Mesenchymal stem cell (in vitro differentiated cells and primary cell): ENCODE data around the gene VWA3B.

Experiments used
- DNase-seq: peaks from one replicate; pipeline ENCODE4 v3.0.0-alpha.2; 2013
- H2AFZ ChIP-seq: one replicate; pipeline ENCODE4 v1.6.1; 2013; ENCODE audit warnings: low read depth, mild to moderate bottlenecking, control low read depth, inconsistent platforms, low read length, moderate library complexity
- H2AK5ac ChIP-seq: 2 replicates; pipeline ENCODE4 v1.6.1; 2013; ENCODE audit warnings: low read length, moderate library complexity, mild to moderate bottlenecking, inconsistent platforms; ENCODE audit not compliant: severe bottlenecking
- H2BK120ac ChIP-seq: one replicate; pipeline ENCODE4 v1.6.1; 2013; ENCODE audit warnings: low read depth, mild to moderate bottlenecking, inconsistent platforms, low read length, moderate library complexity
- H2BK12ac ChIP-seq, 2 experiments: one replicate each; pipeline ENCODE4 v1.6.1; 2013; ENCODE audit warnings: inconsistent platforms in 2 of 2, low read length in 2 of 2, mild to moderate bottlenecking in 2 of 2, moderate library complexity in 2 of 2, control low read depth in 1 of 2
- H2BK15ac ChIP-seq: one replicate; pipeline ENCODE4 v1.6.1; 2013; ENCODE audit warnings: mild to moderate bottlenecking, low read depth, inconsistent platforms; ENCODE audit not compliant: poor library complexity, severe bottlenecking
- H2BK5ac ChIP-seq: 2 replicates; pipeline ENCODE4 v1.6.1; 2013; ENCODE audit warnings: low read depth, mild to moderate bottlenecking, low read length, control low read depth, inconsistent platforms; ENCODE audit not compliant: poor library complexity, severe bottlenecking
- H3K14ac ChIP-seq, 2 experiments: one replicate each; pipeline ENCODE4 v1.6.1; 2013; ENCODE audit warnings: inconsistent platforms in 2 of 2, low read length in 2 of 2, control low read depth in 1 of 2, mild to moderate bottlenecking in 1 of 2, moderate library complexity in 1 of 2
- H3K18ac ChIP-seq, 2 experiments: one replicate each; pipeline ENCODE4 v1.6.1; 2013; ENCODE audit warnings: inconsistent platforms in 2 of 2, low read length in 2 of 2, control low read depth in 1 of 2, low read depth in 1 of 2, mild to moderate bottlenecking in 1 of 2
- H3K23ac ChIP-seq, 2 experiments: one replicate each; pipeline ENCODE4 v1.6.1; 2013; ENCODE audit warnings: inconsistent platforms in 2 of 2, low read length in 2 of 2, mild to moderate bottlenecking in 2 of 2, moderate library complexity in 2 of 2, control low read depth in 1 of 2
- H3K27ac ChIP-seq: 2 replicates; pipeline ENCODE4 v1.5.1; 2013; ENCODE audit warnings: mild to moderate bottlenecking, moderate library complexity, low read length, control low read depth, inconsistent platforms; ENCODE audit not compliant: poor library complexity, severe bottlenecking
- H3K27me3 ChIP-seq, 2 experiments: 2 replicates each; pipeline versions ENCODE4 v1.6.1 to v1.7.0; 2013; ENCODE audit warnings: low read length in 2 of 2, mild to moderate bottlenecking in 2 of 2, moderate library complexity in 2 of 2, control low read depth in 1 of 2, inconsistent platforms in 1 of 2; ENCODE audit not compliant: control insufficient read depth in 1 of 2, insufficient read depth in 1 of 2
- H3K36me3 ChIP-seq, 2 experiments: 2 replicates each; pipeline versions ENCODE4 v1.6.1 to v1.7.0; 2013; ENCODE audit warnings: low read length in 2 of 2, control low read depth in 1 of 2, inconsistent platforms in 1 of 2, low read depth in 1 of 2, mild to moderate bottlenecking in 1 of 2; ENCODE audit not compliant: insufficient read depth in 2 of 2, control insufficient read depth in 1 of 2
- H3K4ac ChIP-seq, 2 experiments: one replicate each; pipeline ENCODE4 v1.6.1; 2013; ENCODE audit warnings: inconsistent platforms in 2 of 2, low read length in 2 of 2, mild to moderate bottlenecking in 2 of 2, moderate library complexity in 2 of 2, control low read depth in 1 of 2, low read depth in 1 of 2
- H3K4me1 ChIP-seq: 2 replicates; pipeline ENCODE4 v1.6.1; 2013; ENCODE audit warnings: low read depth, low read length, control low read depth; ENCODE audit not compliant: control insufficient read depth, insufficient read depth
- H3K4me2 ChIP-seq: 2 replicates; pipeline ENCODE4 v1.6.1; 2013; ENCODE audit warnings: low read length, mild to moderate bottlenecking, inconsistent platforms; ENCODE audit not compliant: poor library complexity, severe bottlenecking
- H3K4me3 ChIP-seq, 2 experiments: 2 replicates each; pipeline versions ENCODE4 v1.5.1 to v1.7.0; 2013; ENCODE audit warnings: low read length in 2 of 2, mild to moderate bottlenecking in 2 of 2, control low read depth in 1 of 2, low read depth in 1 of 2; ENCODE audit not compliant: insufficient read depth in 1 of 2
- H3K79me1 ChIP-seq: replicated peaks from 2 replicates; pipeline ENCODE4 v1.6.1; 2013; ENCODE audit warnings: mild to moderate bottlenecking, control low read depth, low read length, inconsistent platforms; ENCODE audit not compliant: poor library complexity, severe bottlenecking
- H3K9ac ChIP-seq: 2 replicates; pipeline ENCODE4 v1.7.0; 2013; ENCODE audit warnings: mild to moderate bottlenecking, low read length, moderate library complexity
- H3K9me3 ChIP-seq: 2 replicates; pipeline ENCODE4 v1.7.0; 2013; ENCODE audit warnings: mild to moderate bottlenecking, low read length; ENCODE audit not compliant: control insufficient read depth
- H4K8ac ChIP-seq: one replicate; pipeline ENCODE4 v1.6.1; 2013; ENCODE audit warnings: inconsistent platforms, mild to moderate bottlenecking, low read length, moderate library complexity
- H4K91ac ChIP-seq: one replicate; pipeline ENCODE4 v1.6.1; 2013; ENCODE audit warnings: mild to moderate bottlenecking, low read length, inconsistent platforms
- WGBS: methylation state at CpG from one replicate; pipeline ENCODE4 v1.1.7; 2013; ENCODE audit warnings: mixed read lengths; 5-methylcytosine and 5-hydroxymethylcytosine counted together

Gene VWA3B

GRCh38 chr2:98355881-98356280 is 268.9 kb downstream of the VWA3B start:
- Histone ChIP-seq H3K9me3 (no peaks in the 10 kb centered on the region), H3K4ac (no peak overlapping the region), H2AK5ac (no peak overlapping the region), H3K27ac (no peak overlapping the region), H2BK15ac (no peak overlapping the region), H4K91ac (no peak overlapping the region), H3K79me1 (no peaks in the 10 kb centered on the region), H3K36me3 (no peaks in the 10 kb centered on the region), H3K27me3 (peaks cover 21 to 23% of the 10 kb centered on the region in 2 experiments), H3K14ac (no peak overlapping the region), H3K23ac (no peak overlapping the region), H3K4me1 (no peaks in the 10 kb centered on the region), H3K4me3 (no peak overlapping the region), H2BK120ac (no peak overlapping the region), H3K4me2 (no peak overlapping the region), H2AFZ (no peak overlapping the region), H4K8ac (no peak overlapping the region), H3K18ac (no peak overlapping the region), H2BK5ac (no peak overlapping the region), H2BK12ac (no peak overlapping the region), H3K9ac (no peak overlapping the region)
- WGBS, result 32% methylated on average over 3 of the region's 3 CpGs
- DNase-seq, result no peak

GRCh38 chr2:98356729-98357128 is 269.8 kb downstream of the VWA3B start:
- no peak overlapping the region for H4K8ac ChIP-seq
- no peak overlapping the region for H2BK5ac ChIP-seq
- no peak overlapping the region for H3K27ac ChIP-seq
- 78% methylated on average over 2 of the region's 7 CpGs for WGBS
- no peak overlapping the region for H2AK5ac ChIP-seq
- no peak overlapping the region for H2AFZ ChIP-seq
- no peaks in the 10 kb centered on the region for H3K36me3 ChIP-seq
- no peaks in the 10 kb centered on the region for H3K4me1 ChIP-seq
- H3K4me3 ChIP-seq, result no peak overlapping the region
- H2BK12ac ChIP-seq, result no peak overlapping the region
- H3K18ac ChIP-seq, result no peak overlapping the region
- peaks cover 20 to 21% of the 10 kb centered on the region in 2 experiments for H3K27me3 ChIP-seq
- no peaks in the 10 kb centered on the region for H3K79me1 ChIP-seq
- H2BK120ac ChIP-seq, result no peak overlapping the region
- no peak overlapping the region for H3K4ac ChIP-seq
- H3K9ac ChIP-seq, result no peak overlapping the region
- no peak overlapping the region for H4K91ac ChIP-seq
- DNase-seq, result no peak
- H3K14ac ChIP-seq, result no peak overlapping the region
- no peak overlapping the region for H3K23ac ChIP-seq
- no peaks in the 10 kb centered on the region for H3K9me3 ChIP-seq
- no peak overlapping the region for H3K4me2 ChIP-seq
- no peak overlapping the region for H2BK15ac ChIP-seq

- Histone ChIP-seq H3K9me3 (no peaks in the 10 kb centered on the region), H3K4ac (no peak overlapping the region), H3K27me3 (peaks cover 12 to 20% of the 10 kb centered on the region in 2 experiments), H3K27ac (no peak overlapping the region), H3K4me1 (no peaks in the 10 kb centered on the region), H4K91ac (no peak overlapping the region), H3K9ac (no peak overlapping the region), H2AK5ac (no peak overlapping the region), H3K79me1 (no peaks in the 10 kb centered on the region), H2BK120ac (no peak overlapping the region), H3K4me2 (no peak overlapping the region), H2BK12ac (no peak overlapping the region), H4K8ac (no peak overlapping the region), H3K14ac (no peak overlapping the region), H3K36me3 (no peaks in the 10 kb centered on the region), H3K4me3 (no peak overlapping the region), H3K18ac (no peak overlapping the region), H2AFZ (no peak overlapping the region), H2BK15ac (no peak overlapping the region), H3K23ac (no peak overlapping the region), H2BK5ac (no peak overlapping the region)
- DNase-seq, result no peak
- 34% methylated on average over 3 of the region's 3 CpGs for WGBS
Measured at GRCh38 chr2:98357849-98358248, 270.9 kb downstream of the VWA3B start.

GRCh38 chr2:98359986-98360385 is 273.0 kb downstream of the VWA3B start:
- peaks cover 13 to 17% of the 10 kb centered on the region in 2 experiments for H3K27me3 ChIP-seq
- no peak overlapping the region for H4K8ac ChIP-seq
- H2BK12ac ChIP-seq, result no peak overlapping the region
- H2BK15ac ChIP-seq, result no peak overlapping the region
- no peaks in the 10 kb centered on the region for H3K9me3 ChIP-seq
- no peak overlapping the region for H4K91ac ChIP-seq
- no peak overlapping the region for H2AFZ ChIP-seq
- no peak overlapping the region for H3K23ac ChIP-seq
- H3K4me1 ChIP-seq, result no peaks in the 10 kb centered on the region
- no peaks in the 10 kb centered on the region for H3K79me1 ChIP-seq
- H3K27ac ChIP-seq, result no peak overlapping the region
- no peak overlapping the region for H3K4me2 ChIP-seq
- 92% methylated on average over 1 of the region's 1 CpG for WGBS
- H3K18ac ChIP-seq, result no peak overlapping the region
- H3K4me3 ChIP-seq, result no peak overlapping the region
- no peak overlapping the region for H3K9ac ChIP-seq
- H2BK120ac ChIP-seq, result no peak overlapping the region
- no peak overlapping the region for H3K14ac ChIP-seq
- H2BK5ac ChIP-seq, result no peak overlapping the region
- DNase-seq, result no peak
- no peak overlapping the region for H2AK5ac ChIP-seq
- no peak overlapping the region for H3K4ac ChIP-seq
- no peaks in the 10 kb centered on the region for H3K36me3 ChIP-seq
